ENCODE measurements around the gene SH3PXD2A.

SH3PXD2A gene

DNA sequence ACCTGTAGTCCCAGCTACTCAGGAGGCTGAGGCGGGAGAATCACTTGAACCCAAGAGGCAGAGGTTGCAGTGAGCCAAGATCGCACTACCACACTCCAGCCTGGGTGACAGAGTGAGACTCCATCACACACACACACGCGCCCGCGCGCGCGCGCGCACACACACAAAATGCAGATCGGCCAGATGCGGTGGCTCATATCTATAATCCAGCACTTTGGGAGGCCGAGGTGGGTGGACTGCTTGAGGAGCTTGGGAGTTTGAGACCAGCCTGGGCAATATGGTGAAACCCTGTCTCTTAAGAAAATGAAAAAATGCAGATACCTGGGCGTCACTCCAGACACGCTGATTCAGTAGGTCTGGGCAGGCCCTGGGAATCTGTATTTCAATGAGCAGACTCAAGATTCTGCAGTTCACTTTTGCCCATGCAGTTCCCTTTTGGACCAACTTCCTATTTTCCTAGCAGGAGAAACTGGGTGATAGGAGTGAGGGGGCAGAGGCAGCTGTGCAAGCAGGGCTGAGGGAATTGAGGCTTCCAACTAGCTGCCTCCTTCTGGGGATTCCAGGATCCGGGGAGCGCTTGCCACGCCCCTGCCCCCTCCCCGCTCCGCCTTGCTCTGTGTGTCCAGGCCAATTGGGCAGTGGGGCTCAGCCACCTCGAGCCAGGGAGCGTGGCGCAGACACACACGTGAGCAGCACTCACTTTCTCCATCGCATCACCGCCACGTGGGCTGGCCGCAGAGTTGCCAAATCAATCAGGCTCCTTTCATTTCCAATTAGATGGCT lies 173.6 kb downstream of the SH3PXD2A start:
- Histone ChIP-seq H3K4me1 (ENCODE audit: low read depth, poor library complexity, severe bottlenecking) (peaks cover 43% of the 10 kb centered on the region), H3K27ac (no peak overlapping the region), H3K27me3 (ENCODE audit: insufficient read depth, low read depth) (no peaks in the 10 kb centered on the region), H3K79me2 (ENCODE audit: insufficient read depth, low read depth) (no peaks in the 10 kb centered on the region), H3K36me3 (ENCODE audit: insufficient read depth) (no peaks in the 10 kb centered on the region), H3K9ac (no peak overlapping the region), H2AFZ (ENCODE audit: low read depth) (no peak overlapping the region), H3K4me3 (IDR thresholded peaks at IDR 0.05; ENCODE audit: insufficient read depth, low read depth, low read length) (no peak overlapping the region), H4K20me1 (ENCODE audit: insufficient read depth) (no peaks in the 10 kb centered on the region), H3K4me2 (no peak overlapping the region)
- no peak for TF ChIP-seq CTCF (conservative IDR thresholded peaks at IDR 0.05; ENCODE audit: low read depth, low read length)

DNA sequence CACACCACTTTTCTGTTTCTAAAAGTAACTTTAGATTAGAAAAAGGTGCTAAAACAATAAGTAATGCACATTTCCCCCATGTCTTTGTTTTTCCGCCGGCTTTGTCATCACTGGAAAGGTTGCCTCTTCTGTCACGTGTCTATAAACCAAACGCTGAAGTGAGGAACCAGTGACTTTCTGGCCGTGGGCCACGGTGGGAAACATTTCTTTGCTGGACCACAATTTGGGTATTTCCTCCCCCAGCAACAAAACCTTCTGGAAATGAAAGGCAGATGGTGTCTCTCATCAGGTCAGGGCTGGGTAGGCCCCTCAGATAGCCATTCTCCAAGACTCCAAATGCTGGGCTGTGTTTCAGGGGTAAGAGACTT lies 174.5 kb downstream of the SH3PXD2A start:
- peaks cover 35% of the 10 kb centered on the region for H3K4me1 ChIP-seq (ENCODE audit: low read depth, poor library complexity, severe bottlenecking)
- H3K79me2 ChIP-seq (ENCODE audit: insufficient read depth, low read depth) = no peaks in the 10 kb centered on the region
- H3K4me2 ChIP-seq = no peak overlapping the region
- no peak overlapping the region for H3K27ac ChIP-seq
- no peak for TF ChIP-seq CTCF (conservative IDR thresholded peaks at IDR 0.05; ENCODE audit: low read depth, low read length)
- H4K20me1 ChIP-seq (ENCODE audit: insufficient read depth) = no peaks in the 10 kb centered on the region
- H3K36me3 ChIP-seq (ENCODE audit: insufficient read depth) = no peaks in the 10 kb centered on the region
- no peaks in the 10 kb centered on the region for H3K27me3 ChIP-seq (ENCODE audit: insufficient read depth, low read depth)
- no peak overlapping the region for H3K4me3 ChIP-seq (IDR thresholded peaks at IDR 0.05; ENCODE audit: insufficient read depth, low read depth, low read length)
- H2AFZ ChIP-seq (ENCODE audit: low read depth) = no peak overlapping the region
- no peak overlapping the region for H3K9ac ChIP-seq

DNA sequence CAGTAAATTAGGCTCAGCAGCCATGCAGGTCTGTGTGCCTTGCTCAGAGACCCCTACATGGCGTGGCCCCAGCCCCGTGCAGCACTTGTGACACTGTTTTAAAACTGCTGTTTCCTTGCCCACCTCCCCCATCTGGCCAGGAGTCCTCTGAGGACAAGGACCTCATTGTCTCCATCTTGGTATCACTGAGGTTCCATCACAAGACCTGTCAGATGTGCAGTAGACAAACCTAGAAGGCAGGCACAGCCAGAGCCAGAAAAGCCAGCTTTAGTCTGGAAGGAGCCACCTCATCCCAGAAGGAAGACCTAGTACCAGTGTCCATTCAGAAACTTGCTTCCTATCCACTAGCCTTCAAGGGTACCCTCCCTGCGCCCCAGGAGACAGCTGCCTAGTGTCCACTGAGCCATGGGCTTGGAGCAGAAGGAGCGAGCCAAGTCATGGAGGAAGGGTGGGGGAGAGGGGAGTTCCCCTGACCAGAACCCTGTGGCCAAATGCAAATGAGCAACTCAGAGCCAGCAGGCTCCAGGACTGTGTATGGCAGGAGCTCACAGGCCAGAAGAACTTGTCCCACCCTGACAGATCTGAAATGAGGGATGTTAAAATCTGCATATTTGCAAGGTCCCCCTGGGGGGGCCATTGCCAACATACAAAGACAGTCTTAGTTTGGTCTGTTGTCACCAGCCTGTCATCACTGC lies 176.1 kb downstream of the SH3PXD2A start:
- Histone ChIP-seq H3K9ac (no peak overlapping the region), H3K27ac (no peak overlapping the region), H2AFZ (ENCODE audit: low read depth) (no peak overlapping the region), H3K4me2 (no peak overlapping the region; the same call in 1 of the 2 replicates), H3K27me3 (ENCODE audit: insufficient read depth, low read depth) (no peaks in the 10 kb centered on the region), H3K4me3 (IDR thresholded peaks at IDR 0.05; ENCODE audit: insufficient read depth, low read depth, low read length) (no peak overlapping the region), H3K4me1 (ENCODE audit: low read depth, poor library complexity, severe bottlenecking) (peaks cover 32% of the 10 kb centered on the region), H4K20me1 (ENCODE audit: insufficient read depth) (no peaks in the 10 kb centered on the region), H3K36me3 (ENCODE audit: insufficient read depth) (no peaks in the 10 kb centered on the region), H3K79me2 (ENCODE audit: insufficient read depth, low read depth) (no peaks in the 10 kb centered on the region)
- no peak for TF ChIP-seq CTCF (conservative IDR thresholded peaks at IDR 0.05; ENCODE audit: low read depth, low read length)

GRCh38 chr10:103678178-103678526 lies 177.2 kb downstream of the SH3PXD2A start:
- Histone ChIP-seq H3K4me1 (ENCODE audit: low read depth, poor library complexity, severe bottlenecking) (peaks cover 32% of the 10 kb centered on the region), H3K36me3 (ENCODE audit: insufficient read depth) (no peaks in the 10 kb centered on the region), H2AFZ (ENCODE audit: low read depth) (peak overlapping the region; percentile 49), H3K79me2 (ENCODE audit: insufficient read depth, low read depth) (no peaks in the 10 kb centered on the region), H3K4me3 (IDR thresholded peaks at IDR 0.05; ENCODE audit: insufficient read depth, low read depth, low read length) (no peak overlapping the region), H4K20me1 (ENCODE audit: insufficient read depth) (no peaks in the 10 kb centered on the region), H3K4me2 (peak overlapping the region; percentile 40; the same call in 1 of the 2 replicates), H3K27ac (no peak overlapping the region), H3K27me3 (ENCODE audit: insufficient read depth, low read depth) (no peaks in the 10 kb centered on the region), H3K9ac (no peak overlapping the region)
- no peak for TF ChIP-seq CTCF (conservative IDR thresholded peaks at IDR 0.05; ENCODE audit: low read depth, low read length)

All from KMS-11 (cell line).